HG03342 (cell line): ENCODE measurements around the gene DNAAF6.
"Not testable (repeated sequence)": the region's sequence is repeated elsewhere in the genome, so short reads cannot be mapped to it uniquely, and the experiment has no call there.

ENCODE experiments used
- ATAC-seq: cut with Tn5 transposase; IDR thresholded peaks from one replicate; pipeline ENCODE4 v1.9.1; 2021; ENCODE audit warnings: mild to moderate bottlenecking, moderate library complexity; ENCODE audit not compliant: unreplicated experiment

DNAAF6 gene

DNA sequence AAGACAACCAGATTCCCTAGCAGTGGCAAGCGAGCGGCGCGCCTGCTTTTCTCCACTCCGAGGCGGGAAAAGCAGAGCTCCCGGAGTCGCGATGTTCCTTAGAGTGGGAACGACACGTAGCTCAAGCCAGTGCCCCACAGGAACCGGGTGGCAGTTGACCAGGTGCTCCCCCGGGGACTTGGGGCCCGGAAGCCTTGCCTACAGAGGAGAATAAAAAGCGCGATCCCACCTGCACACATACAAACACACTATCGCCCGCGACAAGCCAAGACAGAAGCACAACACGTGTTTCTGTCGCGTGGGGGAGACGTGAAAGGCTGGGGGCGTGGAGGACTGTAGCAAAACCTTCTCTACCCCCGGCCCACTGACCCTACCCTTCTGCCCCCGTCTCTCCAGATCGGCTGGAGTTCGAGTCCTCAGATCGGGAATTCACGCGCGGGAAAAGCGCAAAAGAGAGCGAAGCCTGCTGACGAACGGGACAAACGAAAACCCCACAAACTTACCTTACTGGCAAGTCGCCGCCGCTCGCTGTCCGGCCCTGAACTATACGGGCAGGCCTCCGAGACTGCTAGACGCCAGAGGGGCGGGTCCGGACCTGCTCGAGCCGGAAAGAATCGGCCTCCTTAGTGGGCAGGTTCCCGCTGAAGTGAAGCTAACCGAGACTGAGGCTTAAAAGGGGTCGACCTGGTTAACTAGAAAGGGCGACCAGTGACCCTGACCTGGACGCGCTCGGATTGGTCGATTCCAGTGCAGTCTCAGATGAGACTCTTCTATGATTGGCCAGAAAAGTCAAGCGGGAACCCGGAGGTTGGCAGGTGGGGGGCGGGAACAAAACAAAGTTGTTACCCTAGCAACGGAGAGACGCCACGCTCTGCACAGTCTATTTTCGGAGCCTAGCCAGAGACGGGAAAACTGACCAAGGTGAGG lies at the start of gene DNAAF6, which contains the start of gene NUP62CL:
TSS of gene DNAAF6 (plus strand) at position 842 of the 927 bp plus-strand sequence. CDS start 6,265 bp downstream, outside the sequence.
TSS of gene NUP62CL (minus strand) at position 664 of the 927 bp plus-strand sequence. CDS start 31,287 bp downstream, outside the sequence.
- ATAC-seq: peak; percentile 96

- ATAC-seq: not testable (repeated sequence)
These were observed 48.8 kb upstream of the DNAAF6 start for GRCh38 chrX:107157618-107158017.

- no peak for ATAC-seq
These were observed 39.1 kb upstream of the DNAAF6 start for GRCh38 chrX:107167163-107167921.

GRCh38 chrX:107168257-107168656 lies 38.2 kb upstream of the DNAAF6 start:
- no peak for ATAC-seq

- ATAC-seq: no peak
These were observed 37.7 kb upstream of the DNAAF6 start for GRCh38 chrX:107168712-107169111.

- no peak for ATAC-seq
These were observed 34.9 kb upstream of the DNAAF6 start for GRCh38 chrX:107171369-107172102.

DNA sequence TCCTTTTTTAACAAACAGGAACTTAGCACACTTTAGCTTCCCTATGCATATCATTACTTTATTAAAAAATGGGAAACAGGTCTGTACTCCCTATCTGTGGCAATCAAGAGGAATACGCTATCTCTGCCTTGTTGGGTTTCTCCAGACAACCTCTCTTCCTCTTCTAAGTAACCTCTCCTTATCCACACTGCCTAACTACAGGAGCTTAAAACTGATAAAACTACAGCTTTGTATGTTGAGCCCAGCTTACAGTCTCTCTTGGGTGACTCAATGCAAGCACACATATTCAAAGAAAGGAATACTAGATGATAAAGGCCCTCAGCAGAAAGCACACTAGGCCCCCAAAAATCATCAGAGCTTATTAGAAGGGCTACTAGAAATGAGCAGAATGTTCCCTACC lies 9.1 kb upstream of the DNAAF6 start:
- ATAC-seq: no peak

DNA sequence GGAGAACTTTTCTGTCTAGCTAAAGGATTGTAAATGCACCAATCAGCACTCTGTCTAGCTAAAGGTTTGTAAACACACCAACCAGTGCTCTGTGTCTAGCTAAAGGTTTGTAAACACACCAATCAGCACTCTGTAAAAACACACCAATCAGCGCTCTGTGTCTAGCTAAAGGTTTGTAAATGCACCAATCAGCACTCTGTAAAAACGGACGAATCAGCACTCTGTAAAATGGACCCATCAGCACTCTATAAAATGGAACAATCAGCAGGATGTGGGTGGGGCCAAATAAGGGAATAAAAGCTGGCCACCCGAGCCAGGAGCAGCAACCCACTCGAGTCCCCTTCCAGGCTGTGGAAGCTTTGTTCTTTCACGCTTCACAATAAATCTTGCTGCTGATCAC lies 8.3 kb upstream of the DNAAF6 start:
- not testable (repeated sequence) for ATAC-seq

DNA sequence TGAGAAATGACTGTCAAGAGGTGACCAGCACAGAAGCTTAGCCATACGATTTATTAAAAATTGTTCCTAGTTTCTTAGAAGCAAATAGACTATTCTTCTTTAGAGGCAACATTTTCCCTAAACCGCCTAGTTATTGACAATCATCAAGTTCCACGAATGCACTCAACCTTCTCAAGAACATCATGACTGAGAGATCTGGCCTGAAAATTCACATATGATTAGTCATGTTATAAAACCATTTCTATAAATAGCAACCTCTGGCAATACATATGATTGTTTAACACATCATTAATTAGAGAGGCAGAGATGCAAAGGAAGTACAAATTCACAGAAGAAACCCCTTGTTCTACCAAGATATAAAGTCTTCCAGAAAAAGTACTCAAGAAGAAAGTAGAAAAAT lies 6.9 kb upstream of the DNAAF6 start:
- no peak for ATAC-seq

DNA sequence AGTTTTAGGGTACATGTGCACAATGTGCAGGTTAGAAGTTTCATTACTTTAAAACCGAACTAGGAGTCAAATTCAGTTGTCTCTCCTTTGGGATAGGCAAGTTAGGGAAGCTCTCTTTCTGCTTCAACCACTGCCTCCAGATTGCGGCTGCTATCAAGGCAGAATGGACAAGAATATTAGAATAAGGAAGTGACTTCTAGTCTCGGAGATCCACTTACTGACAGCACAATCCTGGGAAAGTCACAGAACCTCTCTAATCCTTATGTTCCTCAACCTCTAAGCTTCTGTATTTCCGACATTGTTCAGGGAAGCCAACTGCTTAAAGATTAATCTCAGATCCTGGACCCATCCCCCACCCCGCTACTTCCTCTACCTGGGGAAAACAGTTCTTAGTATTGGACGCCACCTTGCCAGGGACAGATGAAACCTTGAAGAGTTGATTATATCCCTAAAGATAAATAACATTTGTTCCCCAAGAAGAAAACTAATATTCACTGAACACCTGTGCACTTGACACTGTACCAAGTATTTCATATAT lies 2.3 kb upstream of the DNAAF6 start:
- no peak for ATAC-seq

DNA sequence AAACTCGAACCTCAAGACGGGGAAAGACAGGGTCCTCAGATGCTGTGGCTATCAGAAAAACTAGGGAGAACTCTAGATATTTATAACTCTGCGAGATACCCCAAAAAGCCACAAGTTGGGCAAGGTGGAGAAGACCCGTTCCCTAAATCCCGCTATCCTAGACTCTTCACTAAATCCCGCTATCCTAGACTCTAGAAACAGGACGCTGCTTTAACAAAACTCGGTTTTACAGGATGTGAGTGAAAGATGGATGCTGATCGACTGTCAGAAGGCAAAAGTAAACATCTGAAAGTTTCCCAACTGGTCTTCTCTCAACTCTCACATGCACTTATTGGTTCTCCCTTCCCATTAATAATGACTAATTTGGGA lies 270 bp downstream of the DNAAF6 start:
- ATAC-seq: no peak

- no peak for ATAC-seq
These were observed 678 bp downstream of the DNAAF6 start for GRCh38 chrX:107207089-107207488.

DNA sequence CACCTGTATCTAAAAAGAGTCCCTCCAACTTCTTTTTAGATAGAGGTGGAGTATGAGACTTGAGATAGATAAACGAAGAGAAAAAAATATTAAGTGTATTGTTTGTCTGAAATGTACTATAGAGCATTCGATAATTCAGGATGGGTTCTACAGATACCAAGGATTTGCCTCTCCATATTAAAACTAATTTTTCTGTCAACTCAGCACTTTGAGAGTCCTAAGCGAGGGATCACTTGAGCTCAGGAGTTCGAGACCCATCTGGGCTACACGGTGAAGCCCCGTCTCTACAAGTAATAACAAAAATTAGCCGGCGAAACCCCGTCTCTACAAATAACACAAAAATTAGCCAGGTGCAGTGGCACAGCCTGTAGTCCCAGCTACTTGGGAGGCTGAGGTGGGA lies 1.5 kb downstream of the DNAAF6 start:
- no peak for ATAC-seq

- ATAC-seq: no peak
These were observed 7.1 kb downstream of the DNAAF6 start for GRCh38 chrX:107213477-107213876.

- no peak for ATAC-seq
These were observed 20.3 kb downstream of the DNAAF6 start for GRCh38 chrX:107226757-107227156.

GRCh38 chrX:107227780-107228485 lies 21.5 kb downstream of the DNAAF6 start:
- ATAC-seq: no peak

DNA sequence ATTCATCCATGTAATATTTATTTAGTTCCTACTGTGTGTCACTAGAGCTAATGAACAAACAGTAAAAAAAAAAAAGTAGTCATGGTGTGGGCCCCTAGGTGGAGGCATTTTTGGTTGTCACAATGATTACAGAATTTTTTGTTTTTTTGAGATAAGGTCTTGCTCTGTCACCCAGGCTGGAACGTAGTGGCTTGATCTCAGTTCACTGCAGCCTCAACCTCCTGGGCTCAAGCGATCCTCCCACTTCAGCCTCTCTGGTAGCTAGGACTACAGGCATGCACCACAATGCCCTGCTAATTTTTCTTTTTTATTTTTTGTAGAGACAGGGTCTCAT lies 22.0 kb downstream of the DNAAF6 start:
- ATAC-seq: no peak

DNA sequence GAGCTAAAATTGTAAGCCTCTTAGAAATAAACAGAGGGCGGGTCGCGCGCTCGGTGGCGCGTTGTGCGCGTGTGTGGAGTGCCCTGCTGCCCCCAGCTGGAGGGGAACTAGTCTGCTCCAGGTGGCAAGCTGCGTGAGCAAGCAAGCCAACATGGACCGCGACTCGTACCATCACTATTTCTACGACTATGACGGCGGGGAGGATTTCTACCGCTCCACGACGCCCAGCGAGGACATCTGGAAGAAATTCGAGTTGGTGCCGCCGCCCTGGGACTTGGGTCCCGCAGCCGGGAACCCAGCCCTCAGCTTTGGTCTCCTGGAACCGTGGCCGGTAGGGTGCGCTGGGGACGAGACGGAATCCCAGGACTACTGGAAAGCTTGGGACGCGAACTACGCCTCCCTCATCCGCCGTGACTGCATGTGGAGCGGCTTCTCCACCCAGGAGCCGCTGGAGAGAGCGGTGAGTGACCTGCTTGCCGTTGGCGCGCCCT lies 66.1 kb downstream of the DNAAF6 start:
- ATAC-seq: no peak

GRCh38 chrX:107273795-107274194 lies 67.4 kb downstream of the DNAAF6 start:
- ATAC-seq: no peak

GRCh38 chrX:107288676-107289075 lies 82.3 kb downstream of the DNAAF6 start:
- no peak for ATAC-seq
